Cerebellar nuclear complex (tissue), 1 donor: ENCODE data around the gene PBX3.

Experiments used
- DNase-seq, 2 experiments: peaks; one replicate each; lab custom pipeline; 2025; lab: John Stamatoyannopoulos, UW

The PBX3 gene

GRCh38 chr9:125949703-125950460, 202.7 kb downstream of the PBX3 start:
- DNase-seq, result no peak

GRCh38 chr9:125950880-125951471, 203.8 kb downstream of the PBX3 start:
- no peak for DNase-seq

- DNase-seq, result no peak
Observed at GRCh38 chr9:125953314-125954019, 206.3 kb downstream of the PBX3 start.

GRCh38 chr9:125956102-125956501, 208.9 kb downstream of the PBX3 start:
- DNase-seq, result no peak

GRCh38 chr9:125959315-125959714, 212.1 kb downstream of the PBX3 start:
- no peak for DNase-seq

GRCh38 chr9:125959951-125960619, 212.9 kb downstream of the PBX3 start:
- DNase-seq, result no peak

GRCh38 chr9:125960626-125961025, 213.5 kb downstream of the PBX3 start:
- DNase-seq, result no peak

- no peak for DNase-seq
Observed at GRCh38 chr9:125961072-125961471, 213.9 kb downstream of the PBX3 start.

- DNase-seq, result no peak
Observed at GRCh38 chr9:125963932-125964331, 216.8 kb downstream of the PBX3 start.

GRCh38 chr9:125964702-125965225, 217.6 kb downstream of the PBX3 start:
- DNase-seq, result no peak

GRCh38 chr9:125965477-125965876, 218.3 kb downstream of the PBX3 start:
- DNase-seq, result no peak

GRCh38 chr9:125966466-125966865, 219.3 kb downstream of the PBX3 start:
- no peak for DNase-seq

GRCh38 chr9:125966959-125967711, 220.0 kb downstream of the PBX3 start:
- no peak for DNase-seq

GRCh38 chr9:125968714-125969374, 221.7 kb downstream of the PBX3 start:
- no peak for DNase-seq

- DNase-seq, result no peak
Observed at GRCh38 chr9:125969462-125969861, 222.3 kb downstream of the PBX3 start.

- no peak for DNase-seq
Observed at GRCh38 chr9:125969868-125970267, 222.7 kb downstream of the PBX3 start.

GRCh38 chr9:125970340-125970739, 223.2 kb downstream of the PBX3 start:
- DNase-seq, result no peak

- no peak for DNase-seq
Observed at GRCh38 chr9:125971050-125971449, 223.9 kb downstream of the PBX3 start.

GRCh38 chr9:125972012-125972729, 225.0 kb downstream of the PBX3 start:
- no peak for DNase-seq

- no peak for DNase-seq
Observed at GRCh38 chr9:125973547-125973946, 226.4 kb downstream of the PBX3 start.
